Measurements from ENCODE around the gene IHH.

- TF ChIP-seq ZFX (IDR thresholded peaks at IDR 0.05; ENCODE audit: borderline replicate concordance): no peak
- no peak for TF ChIP-seq CTCF (IDR thresholded peaks at IDR 0.05)
Observed at GRCh38 chr2:219020604-219021365, 39.9 kb downstream of the IHH start.

Data from 22Rv1 (cell line).